GM12875 (cell line): ENCODE results near the gene ST14.
"Not testable (repeated sequence)": the region's sequence is repeated elsewhere in the genome, so short reads cannot be mapped to it uniquely, and the experiment has no call there.

Experiments
- H3K4me3 ChIP-seq: one replicate; pipeline ENCODE4 v1.5.1; 2011; ENCODE audit warnings: low read depth, low read length, control low read depth
- TF ChIP-seq, protein P1 (sequence below): IDR thresholded peaks from 2 replicates; pipeline ENCODE4 v1.5.1; 2011; ENCODE audit warnings: low read depth, mild to moderate bottlenecking, control low read depth, inconsistent platforms, low read length, moderate library complexity, borderline replicate concordance; ENCODE audit not compliant: insufficient read depth

The ST14 gene

DNA sequence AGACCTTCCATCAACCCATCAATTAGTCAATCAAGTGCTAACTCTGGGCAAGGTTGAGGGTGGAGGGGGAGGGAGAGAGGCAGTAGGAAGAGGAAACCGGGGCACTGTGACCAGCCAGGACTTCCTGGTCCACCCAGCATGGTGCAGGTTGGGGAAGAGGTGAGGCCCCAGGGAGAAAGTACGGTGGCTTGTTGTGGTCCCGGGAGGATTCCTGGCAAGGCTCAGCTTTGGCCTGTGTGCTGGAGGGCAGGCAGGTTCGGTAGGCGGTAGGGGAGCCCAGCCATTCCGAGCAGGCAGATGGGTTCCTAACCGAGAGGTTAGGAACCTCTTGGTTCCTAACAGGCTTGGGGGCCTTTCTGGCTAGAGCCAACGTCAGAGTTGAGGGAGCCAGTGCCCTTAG is 10.8 kb downstream of the ST14 start:
- TF ChIP-seq, protein P1, sequence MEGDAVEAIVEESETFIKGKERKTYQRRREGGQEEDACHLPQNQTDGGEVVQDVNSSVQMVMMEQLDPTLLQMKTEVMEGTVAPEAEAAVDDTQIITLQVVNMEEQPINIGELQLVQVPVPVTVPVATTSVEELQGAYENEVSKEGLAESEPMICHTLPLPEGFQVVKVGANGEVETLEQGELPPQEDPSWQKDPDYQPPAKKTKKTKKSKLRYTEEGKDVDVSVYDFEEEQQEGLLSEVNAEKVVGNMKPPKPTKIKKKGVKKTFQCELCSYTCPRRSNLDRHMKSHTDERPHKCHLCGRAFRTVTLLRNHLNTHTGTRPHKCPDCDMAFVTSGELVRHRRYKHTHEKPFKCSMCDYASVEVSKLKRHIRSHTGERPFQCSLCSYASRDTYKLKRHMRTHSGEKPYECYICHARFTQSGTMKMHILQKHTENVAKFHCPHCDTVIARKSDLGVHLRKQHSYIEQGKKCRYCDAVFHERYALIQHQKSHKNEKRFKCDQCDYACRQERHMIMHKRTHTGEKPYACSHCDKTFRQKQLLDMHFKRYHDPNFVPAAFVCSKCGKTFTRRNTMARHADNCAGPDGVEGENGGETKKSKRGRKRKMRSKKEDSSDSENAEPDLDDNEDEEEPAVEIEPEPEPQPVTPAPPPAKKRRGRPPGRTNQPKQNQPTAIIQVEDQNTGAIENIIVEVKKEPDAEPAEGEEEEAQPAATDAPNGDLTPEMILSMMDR: no peak
- no peak overlapping the region for H3K4me3 ChIP-seq

DNA sequence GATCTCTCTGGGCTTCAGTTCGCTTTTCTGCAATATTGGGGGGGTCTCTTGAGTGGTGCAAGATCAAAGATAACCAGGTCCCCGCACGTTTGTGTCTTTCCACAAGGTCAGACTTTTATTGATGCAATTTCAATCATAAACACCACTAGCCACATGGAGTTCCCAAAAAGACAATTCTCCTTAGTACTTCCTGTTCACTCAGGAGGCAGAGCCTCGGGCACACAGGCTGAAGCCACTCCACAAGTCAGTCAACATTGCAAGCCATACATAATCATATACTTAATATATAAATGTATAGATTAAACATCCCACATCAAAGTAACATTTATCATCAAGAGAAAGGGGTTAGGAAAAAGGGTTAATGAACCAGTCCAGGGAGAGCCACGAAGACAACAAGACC is 12.0 kb downstream of the ST14 start:
- TF ChIP-seq, protein P1: no peak
- H3K4me3 ChIP-seq: no peak overlapping the region

DNA sequence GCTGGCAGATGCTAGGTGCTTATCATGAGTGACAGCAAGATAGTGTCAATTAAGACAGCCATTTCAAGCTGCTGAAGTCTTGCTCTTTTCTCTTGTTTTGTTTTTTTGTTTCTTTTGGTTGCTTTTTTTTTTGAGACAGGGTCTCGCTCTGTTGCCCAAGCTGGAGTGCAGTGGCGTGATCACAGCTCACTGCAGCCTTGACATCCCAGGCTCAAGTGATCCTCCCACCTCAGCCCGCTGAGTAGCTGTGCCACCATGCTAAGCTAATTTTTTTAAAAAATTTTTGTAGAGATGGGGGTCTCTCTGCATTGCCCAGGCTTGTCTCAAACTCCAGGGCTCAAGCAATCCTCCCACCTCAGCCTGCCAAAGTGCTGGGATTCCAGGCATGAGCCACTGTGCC is 12.4 kb downstream of the ST14 start:
- H3K4me3 ChIP-seq: not testable (repeated sequence)

DNA sequence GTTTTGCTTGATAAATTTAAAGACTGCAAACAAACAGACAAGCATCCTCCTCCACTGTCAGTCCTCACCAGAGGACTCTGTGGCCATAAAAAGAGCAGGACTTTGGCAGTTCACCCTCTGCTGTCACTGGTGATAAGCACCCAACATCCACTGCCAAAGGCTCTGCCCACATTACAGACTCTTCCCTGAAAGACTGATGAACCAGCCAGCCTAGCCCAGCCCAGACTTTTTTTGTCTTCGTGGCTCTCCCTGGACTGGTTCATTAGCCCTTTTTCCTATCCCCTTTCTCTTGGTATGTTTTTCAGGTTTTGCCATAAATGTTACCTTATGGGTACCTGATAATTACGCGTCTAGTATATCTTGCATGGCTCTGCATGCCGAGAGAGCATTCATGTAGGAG is 15.1 kb downstream of the ST14 start:
- H3K4me3 ChIP-seq: no peak overlapping the region

DNA sequence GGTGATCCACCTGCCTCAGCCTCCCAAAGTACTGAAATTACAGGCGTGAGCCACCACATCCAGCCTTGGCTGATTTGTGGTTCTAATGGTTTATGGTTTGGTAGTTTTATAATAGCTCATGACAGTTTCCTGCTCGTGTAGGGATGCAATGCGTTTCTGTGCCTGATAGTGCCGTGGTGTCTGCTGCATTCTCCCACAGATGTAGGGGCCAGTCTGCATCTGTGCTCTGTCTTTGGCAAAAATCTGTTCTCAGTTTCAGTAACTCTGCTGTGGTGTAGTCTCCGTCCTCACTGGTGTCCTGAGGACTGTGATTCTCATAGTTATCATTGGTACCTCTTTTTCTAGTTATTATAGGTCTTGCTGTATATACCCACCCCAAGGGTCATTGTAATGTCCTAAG is 16.3 kb downstream of the ST14 start:
- TF ChIP-seq, protein P1: no peak
- no peak overlapping the region for H3K4me3 ChIP-seq

More for the DNA sequence above, 15.1 kb downstream of the ST14 start:
- TF ChIP-seq, protein P1: no peak

DNA sequence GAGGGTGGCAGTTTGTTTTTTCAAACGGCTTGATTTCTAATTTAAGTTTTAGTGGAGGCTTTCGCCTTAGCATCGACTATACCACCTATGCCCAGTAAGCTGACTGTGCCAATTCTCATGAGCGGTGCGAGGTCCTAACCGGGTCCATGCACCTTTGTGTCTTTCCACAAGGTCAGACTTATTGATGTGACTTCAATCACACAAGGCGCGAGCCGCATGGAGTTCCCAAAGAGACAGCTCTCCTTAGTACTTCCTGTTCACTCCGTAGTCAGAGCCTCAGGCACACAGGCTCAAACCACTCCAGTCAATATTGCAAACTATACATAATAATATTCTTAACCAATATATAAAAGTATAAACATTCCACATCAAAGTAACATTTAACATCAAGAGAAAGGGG is 18.2 kb downstream of the ST14 start:
- TF ChIP-seq, protein P1: no peak
- no peak overlapping the region for H3K4me3 ChIP-seq

DNA sequence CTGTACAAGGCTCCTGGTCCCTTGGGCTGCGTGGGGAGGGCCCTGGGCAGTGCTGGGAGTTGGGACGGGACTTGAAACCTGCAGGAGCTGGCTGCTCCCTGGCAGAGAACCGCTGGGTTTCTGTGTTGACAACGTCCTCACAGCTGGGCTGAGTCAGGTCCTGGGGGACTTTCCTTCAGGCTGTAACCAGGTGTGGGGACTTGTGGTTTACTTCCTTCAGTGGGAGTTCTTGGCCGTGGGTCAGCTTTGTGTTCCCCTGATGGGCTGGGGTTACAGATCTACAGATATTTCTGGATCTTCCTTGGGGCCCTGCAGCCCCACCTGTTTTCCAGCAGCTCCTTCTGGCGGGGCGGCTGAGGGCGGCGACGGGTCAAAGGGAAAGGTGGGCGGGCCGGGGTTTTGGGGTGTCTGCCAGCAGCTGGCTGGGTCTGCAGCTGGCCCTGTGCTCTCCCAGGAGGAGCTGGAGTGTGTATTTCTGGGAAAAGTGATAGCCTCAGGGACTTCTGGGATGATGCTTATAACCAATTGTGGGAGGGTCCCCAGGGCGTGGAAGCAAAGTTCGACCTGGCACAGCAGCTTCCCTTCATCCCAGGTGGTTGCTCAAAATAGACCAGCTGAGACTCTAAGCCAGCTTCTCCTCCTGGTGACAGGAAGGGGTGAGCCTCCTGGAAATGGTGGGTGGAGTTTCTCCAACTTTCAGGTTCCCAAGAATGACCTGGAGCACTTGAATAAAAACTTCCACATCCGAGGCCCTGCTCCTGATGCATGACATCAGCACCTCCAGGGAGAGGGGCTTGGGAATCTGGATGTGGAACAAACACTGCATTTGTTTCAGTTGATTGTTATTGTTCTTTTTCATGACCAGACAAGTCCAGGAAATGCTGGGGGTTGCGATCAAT is 19.1 kb downstream of the ST14 start:
- no peak overlapping the region for H3K4me3 ChIP-seq
- TF ChIP-seq, protein P1: no peak
